ENCODE measurements around the gene PSD2. TPM values are rescaled to one million over a fixed set of nuclear protein-coding genes. Genes with fewer than 3 reads are reported as not detected.

PSD2 gene
- total and polyA plus RNA-seq, 4 donors: 0.05 TPM; not detected in 3

DNA sequence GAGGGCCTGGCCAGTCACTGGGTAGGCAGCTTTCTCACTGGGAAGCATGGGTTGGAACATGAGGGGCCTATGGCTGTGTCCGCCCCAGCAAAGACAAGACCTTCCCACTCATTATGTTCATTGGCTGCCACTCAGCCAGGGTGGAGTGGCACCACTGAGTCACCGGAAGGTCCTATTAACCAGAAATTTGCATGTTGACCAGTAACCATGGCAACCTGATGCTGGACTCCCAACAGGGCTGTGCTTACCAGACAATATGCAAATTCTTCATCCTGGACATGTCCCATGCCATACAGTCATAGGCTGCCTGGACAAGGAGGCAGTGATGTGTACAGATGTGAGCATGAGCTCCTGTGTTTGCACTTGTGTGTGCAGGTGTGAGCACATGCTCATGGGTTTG, 66.7 kb downstream of the PSD2 start (continued):
- no peak for TF ChIP-seq FOXA2 (IDR thresholded peaks at IDR 0.05)
- TF ChIP-seq EGR1 (IDR thresholded peaks at IDR 0.05; ENCODE audit: low read depth in 2 of 2): no peak
- TF ChIP-seq REST (IDR thresholded peaks at IDR 0.05): no peak
- TF ChIP-seq YY1 (IDR thresholded peaks at IDR 0.05): no peak
- TF ChIP-seq RXRA (IDR thresholded peaks at IDR 0.05): no peak

DNA sequence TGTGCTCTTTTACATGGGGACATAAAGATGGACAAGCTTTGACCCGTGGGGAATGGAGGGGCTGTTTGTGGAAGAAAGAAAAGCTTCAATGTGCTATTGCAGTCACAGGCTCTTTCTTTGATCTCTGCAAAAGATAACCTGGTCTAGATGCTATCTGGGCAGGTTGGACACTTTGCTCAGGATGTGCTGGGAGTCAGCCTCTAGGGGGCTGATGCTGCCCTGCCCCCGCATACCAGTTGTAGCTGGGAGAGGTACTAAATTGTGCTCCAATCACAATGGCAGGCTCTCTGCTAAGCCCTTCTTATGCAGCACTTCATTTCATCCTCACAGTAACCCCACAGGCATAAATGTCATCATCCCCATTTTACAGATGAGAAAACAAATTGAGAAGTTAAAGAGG, 67.2 kb downstream of the PSD2 start:
- no peak for DNase-seq (ENCODE audit: low spot score)
- no peak overlapping the region for H3K27ac ChIP-seq (ENCODE audit: low read depth in 1 of 2, low read length in 2 of 2)
- peaks cover 0 to 11% (median 5%) of the 10 kb centered on the region in 4 donors for H3K4me1 ChIP-seq (ENCODE audit: control insufficient read depth in 4 of 4, insufficient read depth in 4 of 4, low read length in 3 of 4)
- no peak overlapping the region for H3K4me3 ChIP-seq (ENCODE audit: low read depth in 1 of 3, low read length in 3 of 3)
- H3K9me3 ChIP-seq (ENCODE audit: control insufficient read depth in 4 of 4, low read length in 3 of 4): no peaks in the 10 kb centered on the region
- no peak overlapping the region for H3K9ac ChIP-seq (ENCODE audit: low read depth in 1 of 2, low read length in 2 of 2)
- TF ChIP-seq YY1 (IDR thresholded peaks at IDR 0.05) (no peak), MAX (IDR thresholded peaks at IDR 0.05) (no peak), NR2F2 (IDR thresholded peaks at IDR 0.05) (no peak), EGR1 (IDR thresholded peaks at IDR 0.05; ENCODE audit: low read depth in 2 of 2) (no peak), RXRA (IDR thresholded peaks at IDR 0.05) (no peak), SP1 (IDR thresholded peaks at IDR 0.05) (no peak), HNF4A (conservative IDR thresholded peaks at IDR 0.05) (no peak), GABPA (IDR thresholded peaks at IDR 0.05 in 1 of 2, conservative IDR thresholded peaks at IDR 0.05 in 1 of 2) (no peak), FOXA2 (IDR thresholded peaks at IDR 0.05) (no peak), FOXA1 (IDR thresholded peaks at IDR 0.05) (no peak), JUND (IDR thresholded peaks at IDR 0.05) (no peak), REST (IDR thresholded peaks at IDR 0.05) (no peak), HNF4G (IDR thresholded peaks at IDR 0.05) (no peak)
- TF ChIP-seq, protein P1, sequence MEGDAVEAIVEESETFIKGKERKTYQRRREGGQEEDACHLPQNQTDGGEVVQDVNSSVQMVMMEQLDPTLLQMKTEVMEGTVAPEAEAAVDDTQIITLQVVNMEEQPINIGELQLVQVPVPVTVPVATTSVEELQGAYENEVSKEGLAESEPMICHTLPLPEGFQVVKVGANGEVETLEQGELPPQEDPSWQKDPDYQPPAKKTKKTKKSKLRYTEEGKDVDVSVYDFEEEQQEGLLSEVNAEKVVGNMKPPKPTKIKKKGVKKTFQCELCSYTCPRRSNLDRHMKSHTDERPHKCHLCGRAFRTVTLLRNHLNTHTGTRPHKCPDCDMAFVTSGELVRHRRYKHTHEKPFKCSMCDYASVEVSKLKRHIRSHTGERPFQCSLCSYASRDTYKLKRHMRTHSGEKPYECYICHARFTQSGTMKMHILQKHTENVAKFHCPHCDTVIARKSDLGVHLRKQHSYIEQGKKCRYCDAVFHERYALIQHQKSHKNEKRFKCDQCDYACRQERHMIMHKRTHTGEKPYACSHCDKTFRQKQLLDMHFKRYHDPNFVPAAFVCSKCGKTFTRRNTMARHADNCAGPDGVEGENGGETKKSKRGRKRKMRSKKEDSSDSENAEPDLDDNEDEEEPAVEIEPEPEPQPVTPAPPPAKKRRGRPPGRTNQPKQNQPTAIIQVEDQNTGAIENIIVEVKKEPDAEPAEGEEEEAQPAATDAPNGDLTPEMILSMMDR (IDR thresholded peaks at IDR 0.05; ENCODE audit: low read depth, low read length, missing input control): no peak
- TF ChIP-seq, protein P2, sequence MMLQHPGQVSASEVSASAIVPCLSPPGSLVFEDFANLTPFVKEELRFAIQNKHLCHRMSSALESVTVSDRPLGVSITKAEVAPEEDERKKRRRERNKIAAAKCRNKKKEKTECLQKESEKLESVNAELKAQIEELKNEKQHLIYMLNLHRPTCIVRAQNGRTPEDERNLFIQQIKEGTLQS (IDR thresholded peaks at IDR 0.05): no peak
- H3K27me3 ChIP-seq (ENCODE audit: control insufficient read depth in 4 of 4, insufficient read depth in 4 of 4, low read length in 3 of 4): no peaks in the 10 kb centered on the region
- H3K36me3 ChIP-seq (ENCODE audit: control insufficient read depth in 4 of 4, insufficient read depth in 3 of 4, low read depth in 1 of 4, low read length in 3 of 4): no peaks in the 10 kb centered on the region
- 83% methylated on average over 2 of the region's 2 CpGs for WGBS
